Measurements from ENCODE around the gene MT1B.

MT1B gene

GRCh38 chr16:56679078-56679730 is 27.5 kb downstream of the MT1B start:
- DNase-seq = no peak
- no peak overlapping the region for H2BK5ac ChIP-seq (ENCODE audit: low read length)
- peaks cover 5% of the 10 kb centered on the region for H3K4me1 ChIP-seq (ENCODE audit: control insufficient read depth, low read depth, low read length)
- H3K9ac ChIP-seq (ENCODE audit: low read length) = no peak overlapping the region
- no peak overlapping the region for H2AK5ac ChIP-seq (ENCODE audit: low read length)
- no peak overlapping the region for H4K5ac ChIP-seq (ENCODE audit: low read length)
- no peaks in the 10 kb centered on the region for H3K79me2 ChIP-seq (ENCODE audit: control insufficient read depth, insufficient read depth, low read length)
- no peak overlapping the region for H4K8ac ChIP-seq (ENCODE audit: low read depth, low read length)
- no peak overlapping the region for H2BK15ac ChIP-seq (replicated peaks; ENCODE audit: low read depth)
- no CpG with 5 or more reads among the region's 3 CpGs for WGBS (ENCODE audit: extremely low coverage, insufficient coverage, low lambda C conversion rate)
- no peaks in the 10 kb centered on the region for H3K79me1 ChIP-seq (ENCODE audit: low read length)
- no peak overlapping the region for H3K18ac ChIP-seq (ENCODE audit: low read length)
- H3K4me2 ChIP-seq (ENCODE audit: low read length) = no peak overlapping the region
- H3K23ac ChIP-seq (ENCODE audit: low read length) = no peak overlapping the region
- H3K56ac ChIP-seq (ENCODE audit: low read length) = no peak overlapping the region
- H3K4ac ChIP-seq (ENCODE audit: low read depth, low read length) = no peak overlapping the region
- no peak overlapping the region for H2BK120ac ChIP-seq (ENCODE audit: low read depth, low read length)
- no peak overlapping the region for H3K4me3 ChIP-seq (ENCODE audit: low read length)
- H3K36me3 ChIP-seq (ENCODE audit: control insufficient read depth, insufficient read depth, low read length) = no peaks in the 10 kb centered on the region
- no peak overlapping the region for H3K27ac ChIP-seq (ENCODE audit: low read depth, low read length)
- H3K27me3 ChIP-seq (ENCODE audit: insufficient read depth, low read length, poor library complexity) = no peaks in the 10 kb centered on the region

DNA sequence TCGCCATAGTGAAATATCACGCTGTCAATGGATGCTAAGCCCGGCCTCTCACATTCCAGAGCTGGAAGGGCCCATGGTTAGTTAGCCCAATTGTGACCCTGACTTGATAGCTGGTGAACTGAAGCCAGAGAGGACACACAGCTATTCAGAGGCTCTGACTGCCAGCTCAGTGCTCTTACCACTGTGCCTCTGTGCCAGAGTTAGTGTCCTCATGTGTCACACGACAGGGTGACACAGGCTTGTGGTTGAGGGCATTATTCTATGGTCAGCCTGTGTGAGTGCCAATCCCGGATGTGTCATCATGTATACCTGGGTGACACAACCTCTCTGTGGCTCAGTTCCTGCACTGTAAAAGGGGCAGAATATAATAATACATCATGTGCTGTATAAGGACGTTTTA is 28.1 kb downstream of the MT1B start:
- no peaks in the 10 kb centered on the region for H3K36me3 ChIP-seq (ENCODE audit: control insufficient read depth, insufficient read depth, low read length)
- peaks cover 5% of the 10 kb centered on the region for H3K4me1 ChIP-seq (ENCODE audit: control insufficient read depth, low read depth, low read length)
- no peak overlapping the region for H3K56ac ChIP-seq (ENCODE audit: low read length)
- H2BK120ac ChIP-seq (ENCODE audit: low read depth, low read length) = no peak overlapping the region
- H3K79me2 ChIP-seq (ENCODE audit: control insufficient read depth, insufficient read depth, low read length) = no peaks in the 10 kb centered on the region
- no peak overlapping the region for H3K4ac ChIP-seq (ENCODE audit: low read depth, low read length)
- H4K5ac ChIP-seq (ENCODE audit: low read length) = no peak overlapping the region
- no peak overlapping the region for H2AK5ac ChIP-seq (ENCODE audit: low read length)
- no peak overlapping the region for H3K18ac ChIP-seq (ENCODE audit: low read length)
- no peak overlapping the region for H3K23ac ChIP-seq (ENCODE audit: low read length)
- WGBS (ENCODE audit: extremely low coverage, insufficient coverage, low lambda C conversion rate) = no CpG with 5 or more reads among the region's 6 CpGs
- H3K79me1 ChIP-seq (ENCODE audit: low read length) = no peaks in the 10 kb centered on the region
- no peak overlapping the region for H3K27ac ChIP-seq (ENCODE audit: low read depth, low read length)
- H3K9ac ChIP-seq (ENCODE audit: low read length) = no peak overlapping the region
- no peak overlapping the region for H3K4me2 ChIP-seq (ENCODE audit: low read length)
- no peak overlapping the region for H2BK5ac ChIP-seq (ENCODE audit: low read length)
- no peaks in the 10 kb centered on the region for H3K27me3 ChIP-seq (ENCODE audit: insufficient read depth, low read length, poor library complexity)
- H3K4me3 ChIP-seq (ENCODE audit: low read length) = no peak overlapping the region
- no peak overlapping the region for H2BK15ac ChIP-seq (replicated peaks; ENCODE audit: low read depth)
- no peak overlapping the region for H4K8ac ChIP-seq (ENCODE audit: low read depth, low read length)
- DNase-seq = no peak

DNA sequence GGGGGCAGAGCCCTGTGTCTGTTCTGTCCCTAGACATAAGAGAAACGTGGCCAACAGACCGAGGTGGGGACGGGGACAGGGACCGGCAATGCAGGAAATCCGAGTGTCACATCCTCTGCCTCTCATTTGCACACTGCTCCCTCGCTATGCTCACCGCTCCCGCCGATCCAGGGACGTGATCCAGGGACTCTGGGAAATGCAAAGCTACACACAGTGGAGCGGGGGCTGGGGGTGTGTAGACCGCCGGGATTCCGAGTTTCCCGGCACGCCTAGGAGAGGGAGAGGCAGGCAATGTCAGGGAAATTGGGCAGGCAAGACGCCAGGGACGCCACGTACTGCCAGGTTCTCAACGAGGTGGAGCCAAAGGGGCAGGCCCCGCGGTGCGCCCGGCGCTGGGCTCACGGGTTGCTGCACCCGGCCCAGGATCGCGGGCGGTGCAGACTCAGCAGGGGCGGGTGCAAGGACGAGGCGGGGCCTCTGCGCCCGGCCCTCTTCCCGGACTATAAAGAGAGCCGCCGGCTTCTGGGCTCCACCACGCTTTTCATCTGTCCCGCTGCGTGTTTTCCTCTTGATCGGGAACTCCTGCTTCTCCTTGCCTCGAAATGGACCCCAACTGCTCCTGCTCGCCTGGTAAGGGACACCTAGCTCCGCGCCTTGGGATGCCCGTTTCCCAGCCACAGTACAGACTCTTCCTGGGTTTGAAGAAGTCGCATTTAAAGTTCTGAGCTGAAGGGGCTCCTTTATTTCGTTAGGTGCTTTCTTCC is 30.4 kb downstream of the MT1B start, which contains the start of gene MT1X:
TSS of gene MT1X (plus strand) at position 532 of the 764 bp plus-strand sequence. CDS start at position 603, 71 bp downstream.
- H3K27me3 ChIP-seq (ENCODE audit: insufficient read depth, low read length, poor library complexity) = no peaks in the 10 kb centered on the region
- no peak within 1 kb of the TSS for H3K27ac ChIP-seq (ENCODE audit: low read depth, low read length)
- no peak within 1 kb of the TSS for H3K18ac ChIP-seq (ENCODE audit: low read length)
- peak within 1 kb of the TSS; percentile 89 for H3K4me2 ChIP-seq (ENCODE audit: low read length)
- no peak within 1 kb of the TSS for H2BK120ac ChIP-seq (ENCODE audit: low read depth, low read length)
- H3K56ac ChIP-seq (ENCODE audit: low read length) = peak within 1 kb of the TSS; percentile 90
- H3K79me1 ChIP-seq (ENCODE audit: low read length) = no peaks in the 10 kb centered on the region
- no CpG with 5 or more reads among the region's 49 CpGs for WGBS (ENCODE audit: extremely low coverage, insufficient coverage, low lambda C conversion rate)
- H2BK15ac ChIP-seq (replicated peaks; ENCODE audit: low read depth) = no peak within 1 kb of the TSS
- H2BK5ac ChIP-seq (ENCODE audit: low read length) = peak within 1 kb of the TSS; percentile 43
- H3K4me3 ChIP-seq (ENCODE audit: low read length) = peak within 1 kb of the TSS; percentile 59
- peak within 1 kb of the TSS; percentile 91 for H3K9ac ChIP-seq (ENCODE audit: low read length)
- H3K4me1 ChIP-seq (ENCODE audit: control insufficient read depth, low read depth, low read length) = peaks cover 5% of the 10 kb centered on the region
- H4K8ac ChIP-seq (ENCODE audit: low read depth, low read length) = no peak within 1 kb of the TSS
- no peaks in the 10 kb centered on the region for H3K79me2 ChIP-seq (ENCODE audit: control insufficient read depth, insufficient read depth, low read length)
- H3K4ac ChIP-seq (ENCODE audit: low read depth, low read length) = no peak within 1 kb of the TSS
- H2AK5ac ChIP-seq (ENCODE audit: low read length) = peak within 1 kb of the TSS; percentile 48
- peak; percentile 91 for DNase-seq
- H3K36me3 ChIP-seq (ENCODE audit: control insufficient read depth, insufficient read depth, low read length) = no peaks in the 10 kb centered on the region
- H3K23ac ChIP-seq (ENCODE audit: low read length) = peak within 1 kb of the TSS; percentile 99
- H4K5ac ChIP-seq (ENCODE audit: low read length) = no peak within 1 kb of the TSS

- Histone ChIP-seq H3K4me3 (ENCODE audit: low read length) (peak overlapping the region; percentile 59), H2AK5ac (ENCODE audit: low read length) (peak overlapping the region; percentile 48), H3K18ac (ENCODE audit: low read length) (no peak overlapping the region), H3K27ac (ENCODE audit: low read depth, low read length) (no peak overlapping the region), H2BK120ac (ENCODE audit: low read depth, low read length) (no peak overlapping the region), H3K27me3 (ENCODE audit: insufficient read depth, low read length, poor library complexity) (no peaks in the 10 kb centered on the region), H3K36me3 (ENCODE audit: control insufficient read depth, insufficient read depth, low read length) (no peaks in the 10 kb centered on the region), H3K56ac (ENCODE audit: low read length) (peak overlapping the region; percentile 90), H3K9ac (ENCODE audit: low read length) (peak overlapping the region; percentile 91), H3K23ac (ENCODE audit: low read length) (peak overlapping the region; percentile 99), H4K8ac (ENCODE audit: low read depth, low read length) (no peak overlapping the region), H3K79me2 (ENCODE audit: control insufficient read depth, insufficient read depth, low read length) (no peaks in the 10 kb centered on the region), H3K79me1 (ENCODE audit: low read length) (no peaks in the 10 kb centered on the region), H2BK5ac (ENCODE audit: low read length) (peak overlapping the region; percentile 43), H3K4me2 (ENCODE audit: low read length) (peak overlapping the region; percentile 89), H4K5ac (ENCODE audit: low read length) (no peak overlapping the region), H2BK15ac (replicated peaks; ENCODE audit: low read depth) (no peak overlapping the region), H3K4me1 (ENCODE audit: control insufficient read depth, low read depth, low read length) (peaks cover 5% of the 10 kb centered on the region), H3K4ac (ENCODE audit: low read depth, low read length) (no peak overlapping the region)
- WGBS (ENCODE audit: extremely low coverage, insufficient coverage, low lambda C conversion rate) = no CpG with 5 or more reads among the region's 8 CpGs
- DNase-seq = no peak
These were observed 31.2 kb downstream of the MT1B start for GRCh38 chr16:56682703-56683397.

DNA sequence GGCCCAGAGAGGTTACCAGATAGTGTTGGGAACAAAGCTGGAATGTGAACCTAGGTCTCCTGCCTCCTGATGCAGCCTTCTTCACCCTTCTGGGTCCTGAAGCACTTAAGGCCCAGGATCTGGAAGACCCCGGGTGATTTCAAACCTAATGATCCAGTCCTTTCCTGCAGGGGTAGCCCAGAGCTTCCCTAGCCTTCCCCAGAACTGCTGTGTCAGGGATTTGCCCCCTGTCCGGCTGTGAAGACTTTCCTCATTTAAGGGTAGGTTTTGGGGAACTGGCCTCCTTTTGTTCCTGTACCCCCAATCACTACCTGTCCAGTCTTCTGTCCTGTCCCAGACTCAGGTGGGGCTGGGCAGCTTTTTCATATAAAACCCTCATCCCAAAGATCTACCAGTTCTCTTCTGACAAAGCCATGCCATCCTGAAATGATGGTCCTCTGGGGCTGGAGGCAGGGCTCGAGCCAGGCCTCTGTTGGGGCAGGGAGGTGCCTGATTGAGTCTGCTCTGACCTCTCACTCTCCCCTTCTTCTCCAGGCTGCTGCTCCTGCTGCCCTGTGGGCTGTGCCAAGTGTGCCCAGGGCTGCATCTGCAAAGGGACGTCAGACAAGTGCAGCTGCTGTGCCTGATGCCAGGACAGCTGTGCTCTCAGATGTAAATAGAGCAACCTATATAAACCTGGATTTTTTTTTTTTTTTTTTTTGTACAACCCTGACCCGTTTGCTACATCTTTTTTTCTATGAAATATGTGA is 31.9 kb downstream of the MT1B start:
- Histone ChIP-seq H4K5ac (ENCODE audit: low read length) (no peak overlapping the region), H3K18ac (ENCODE audit: low read length) (no peak overlapping the region), H4K8ac (ENCODE audit: low read depth, low read length) (no peak overlapping the region), H2BK15ac (replicated peaks; ENCODE audit: low read depth) (no peak overlapping the region), H2BK120ac (ENCODE audit: low read depth, low read length) (no peak overlapping the region), H2BK5ac (ENCODE audit: low read length) (no peak overlapping the region), H3K4me1 (ENCODE audit: control insufficient read depth, low read depth, low read length) (peaks cover 5% of the 10 kb centered on the region), H3K27me3 (ENCODE audit: insufficient read depth, low read length, poor library complexity) (no peaks in the 10 kb centered on the region), H3K36me3 (ENCODE audit: control insufficient read depth, insufficient read depth, low read length) (no peaks in the 10 kb centered on the region), H3K56ac (ENCODE audit: low read length) (no peak overlapping the region), H3K79me1 (ENCODE audit: low read length) (no peaks in the 10 kb centered on the region), H3K23ac (ENCODE audit: low read length) (no peak overlapping the region), H3K27ac (ENCODE audit: low read depth, low read length) (no peak overlapping the region), H3K4ac (ENCODE audit: low read depth, low read length) (no peak overlapping the region), H3K9ac (ENCODE audit: low read length) (peak overlapping the region; percentile 22), H3K79me2 (ENCODE audit: control insufficient read depth, insufficient read depth, low read length) (no peaks in the 10 kb centered on the region), H3K4me2 (ENCODE audit: low read length) (no peak overlapping the region), H2AK5ac (ENCODE audit: low read length) (no peak overlapping the region), H3K4me3 (ENCODE audit: low read length) (no peak overlapping the region)
- WGBS (ENCODE audit: extremely low coverage, insufficient coverage, low lambda C conversion rate) = no CpG with 5 or more reads among the region's 5 CpGs
- no peak for DNase-seq

Measured in mesendoderm (in vitro differentiated cells).